ENCODE results near the gene HOPX. TPM values are rescaled to one million over a fixed set of nuclear protein-coding genes. Genes with fewer than 3 reads are reported as not detected.

Gene HOPX
- total RNA-seq, 2 experiments from 2014 or later = not detected

- POLR2A ChIA-PET = interaction anchor here (0.6 to 3.1 kb wide), 4 partner anchors 10 to 51 kb away, joined by 3 to 13 read pairs (median 4); no protein-coding TSS in a partner anchor
- BruUV-seq (replicated peaks) = no TSS peak
- intact Hi-C loops (cut with micrococcal nuclease; ENCODE audit: unreplicated experiment) = no loop called here
These were observed 32.9 kb downstream of the HOPX start for GRCh38 chr4:56648021-56648823.

GRCh38 chr4:56646341-56646740 lies 34.8 kb downstream of the HOPX start:
- Histone ChIP-seq H3K79me2 (ENCODE audit: insufficient read depth, low read depth, low read length) (no peaks in the 10 kb centered on the region), H4K20me1 (ENCODE audit: insufficient read depth, low read length) (no peaks in the 10 kb centered on the region), H3K9me2 (ENCODE audit: insufficient read depth, low read length) (no peaks in the 10 kb centered on the region), H3K36me3 (ENCODE audit: insufficient read depth, low read length) (no peaks in the 10 kb centered on the region), H3K4me2 (ENCODE audit: low read length) (no peak overlapping the region), H3K4me3 (ENCODE audit: low read depth, low read length, poor library complexity, severe bottlenecking) (no peak overlapping the region), H2AFZ (ENCODE audit: low read length) (no peak overlapping the region), H3K9me3 (ENCODE audit: low read length) (no peaks in the 10 kb centered on the region), H3K27ac (ENCODE audit: low read depth, low read length, poor library complexity, severe bottlenecking) (no peak overlapping the region), H3K4me1 (ENCODE audit: insufficient read depth, low read length, poor library complexity, severe bottlenecking) (peaks cover 9% of the 10 kb centered on the region)
- no TSS peak for BruUV-seq (replicated peaks)
- TF ChIP-seq CTCF (conservative IDR thresholded peaks at IDR 0.05; ENCODE audit: low read length) (no peak), EZH2phosphoT487 (IDR thresholded peaks at IDR 0.05; ENCODE audit: borderline replicate concordance, low read depth, low read length) (no peak)
- intact Hi-C loops (cut with micrococcal nuclease; ENCODE audit: unreplicated experiment) = no loop called here
- CTCF ChIA-PET (ENCODE audit: unreplicated experiment) = no interaction called here
- DNase-seq (ENCODE audit: low spot score) = no peak
- POLR2A ChIA-PET = interaction anchor here (0.6 kb wide), 1 partner anchor 57 kb away, joined by 3 read pairs; no protein-coding TSS in a partner anchor

More at GRCh38 chr4:56648021-56648823, 32.9 kb downstream of the HOPX start:
- DNase-seq (ENCODE audit: low spot score) = no peak
- Histone ChIP-seq H3K4me1 (ENCODE audit: insufficient read depth, low read length, poor library complexity, severe bottlenecking) (peaks cover 9% of the 10 kb centered on the region), H3K27ac (ENCODE audit: low read depth, low read length, poor library complexity, severe bottlenecking) (no peak overlapping the region), H3K9me2 (ENCODE audit: insufficient read depth, low read length) (no peaks in the 10 kb centered on the region), H3K9me3 (ENCODE audit: low read length) (no peaks in the 10 kb centered on the region), H3K4me2 (ENCODE audit: low read length) (no peak overlapping the region), H3K4me3 (ENCODE audit: low read depth, low read length, poor library complexity, severe bottlenecking) (no peak overlapping the region), H3K79me2 (ENCODE audit: insufficient read depth, low read depth, low read length) (no peaks in the 10 kb centered on the region), H3K36me3 (ENCODE audit: insufficient read depth, low read length) (no peaks in the 10 kb centered on the region), H2AFZ (ENCODE audit: low read length) (no peak overlapping the region), H4K20me1 (ENCODE audit: insufficient read depth, low read length) (no peaks in the 10 kb centered on the region)
- TF ChIP-seq EZH2phosphoT487 (IDR thresholded peaks at IDR 0.05; ENCODE audit: borderline replicate concordance, low read depth, low read length) (no peak), CTCF (conservative IDR thresholded peaks at IDR 0.05; ENCODE audit: low read length) (no peak)
- CTCF ChIA-PET (ENCODE audit: unreplicated experiment) = interaction anchor here (1.0 kb wide), 1 partner anchor 29 kb away, joined by 3 read pairs; no protein-coding TSS in a partner anchor

GRCh38 chr4:56643596-56643995 lies 37.5 kb downstream of the HOPX start:
- H3K36me3 ChIP-seq (ENCODE audit: insufficient read depth, low read length) = no peaks in the 10 kb centered on the region
- no peaks in the 10 kb centered on the region for H4K20me1 ChIP-seq (ENCODE audit: insufficient read depth, low read length)
- intact Hi-C loops (cut with micrococcal nuclease; ENCODE audit: unreplicated experiment) = no loop called here
- H3K4me1 ChIP-seq (ENCODE audit: insufficient read depth, low read length, poor library complexity, severe bottlenecking) = no peaks in the 10 kb centered on the region
- ChIA-PET CTCF (ENCODE audit: unreplicated experiment) (no interaction called here), POLR2A (interaction anchor here (0.6 kb wide), 1 partner anchor 117 kb away, joined by 4 read pairs; no protein-coding TSS in a partner anchor)
- BruUV-seq (replicated peaks) = no TSS peak
- no peak overlapping the region for H3K4me3 ChIP-seq (ENCODE audit: low read depth, low read length, poor library complexity, severe bottlenecking)
- no peak overlapping the region for H3K4me2 ChIP-seq (ENCODE audit: low read length)
- TF ChIP-seq CTCF (conservative IDR thresholded peaks at IDR 0.05; ENCODE audit: low read length) = no peak
- no peak for TF ChIP-seq EZH2phosphoT487 (IDR thresholded peaks at IDR 0.05; ENCODE audit: borderline replicate concordance, low read depth, low read length)
- DNase-seq (ENCODE audit: low spot score) = no peak
- no peak overlapping the region for H2AFZ ChIP-seq (ENCODE audit: low read length)
- H3K27ac ChIP-seq (ENCODE audit: low read depth, low read length, poor library complexity, severe bottlenecking) = no peak overlapping the region
- H3K79me2 ChIP-seq (ENCODE audit: insufficient read depth, low read depth, low read length) = no peaks in the 10 kb centered on the region
- no peaks in the 10 kb centered on the region for H3K9me2 ChIP-seq (ENCODE audit: insufficient read depth, low read length)
- H3K9me3 ChIP-seq (ENCODE audit: low read length) = no peaks in the 10 kb centered on the region

Data from OCI-LY7 (cell line).